Measurements from ENCODE around the gene RNF220. TPM values are rescaled to one million over a fixed set of nuclear protein-coding genes. Genes with fewer than 3 reads are reported as not detected.
"Not testable (repeated sequence)": the region's sequence is repeated elsewhere in the genome, so short reads cannot be mapped to it uniquely, and the experiment has no call there.

RNF220 gene
- total and polyA plus RNA-seq, 9 of the 15 experiments (the other 6 are each of a cell fraction or from before 2014, with no cell fraction given), result 5.1 to 117 (median 66.9) TPM

DNA sequence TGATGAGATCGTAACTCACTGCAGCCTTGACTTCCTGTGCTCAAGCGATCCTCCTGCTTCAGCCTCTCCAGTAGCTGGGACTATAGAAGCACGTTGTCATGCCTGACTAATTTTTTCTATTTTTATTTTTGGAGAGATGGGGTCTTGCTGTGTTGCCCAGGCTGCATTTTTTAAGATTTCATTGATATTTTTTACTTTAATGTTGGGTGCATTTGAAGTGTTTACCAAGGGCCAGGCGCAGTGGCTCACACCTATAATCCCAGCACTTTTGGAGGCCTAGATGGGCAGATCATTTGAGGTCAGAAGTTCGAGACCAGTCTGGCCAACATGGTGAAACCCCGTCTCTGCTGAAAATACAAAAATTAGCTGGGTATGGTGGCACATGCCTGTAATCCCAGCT, 97.8 kb downstream of the RNF220 start:
- H3K9ac ChIP-seq (ENCODE audit: insufficient read depth in 1 of 2, low read depth in 2 of 2, low read length in 2 of 2); H3K4me2 ChIP-seq (ENCODE audit: insufficient read depth, low read length); H3K9me1 ChIP-seq (ENCODE audit: control insufficient read depth, insufficient read depth, low read length); in situ Hi-C loops (cut with MboI); H3K27ac ChIP-seq (ENCODE audit: extremely low read depth, low read depth, low read length); DNase-seq (ENCODE audit: extremely low read depth in 1 of 4, low spot score in 3 of 4); FAIRE-seq; H4K20me1 ChIP-seq (replicated peaks; ENCODE audit: control insufficient read depth, insufficient read depth, low read length); ATAC-seq; H3K79me2 ChIP-seq (ENCODE audit: control insufficient read depth, insufficient read depth, low read length); H3K9me3 ChIP-seq (replicated peaks; ENCODE audit: control insufficient read depth, insufficient read depth, low read depth, low read length); intact Hi-C loops (cut with micrococcal nuclease); H3K4me1 ChIP-seq (replicated peaks in 1 of 2; ENCODE audit: control insufficient read depth in 2 of 2, insufficient read depth in 2 of 2, low read length in 2 of 2); BruUV-seq (replicated peaks); H2AFZ ChIP-seq (ENCODE audit: low read depth, low read length); H3K36me3 ChIP-seq (ENCODE audit: control insufficient read depth, insufficient read depth, low read length); CTCF ChIA-PET (ENCODE audit: low intra/inter-chr PET ratio); H3K4me3 ChIP-seq: not testable (repeated sequence)
- POLR2A ChIA-PET, result interaction anchor here (1.3 kb wide), 1 partner anchor 13 kb away, joined by 3 read pairs; no protein-coding TSS in a partner anchor
- peaks cover 64 to 78% of the 10 kb centered on the region in 2 experiments for H3K27me3 ChIP-seq (ENCODE audit: control insufficient read depth in 2 of 2, insufficient read depth in 2 of 2, low read length in 2 of 2)
- WGBS (ENCODE audit: insufficient coverage, low coverage, missing lambda C conversion rate), result 11% methylated on average over 6 of the region's 6 CpGs
- peak; percentile 78 for TF ChIP-seq ZNF121 (CRISPR knock-in tag; conservative IDR thresholded peaks at IDR 0.05)

GRCh38 chr1:44503625-44504024, 98.6 kb downstream of the RNF220 start:
- no peaks in the 10 kb centered on the region for H3K9me3 ChIP-seq (replicated peaks; ENCODE audit: control insufficient read depth, insufficient read depth, low read depth, low read length)
- H3K4me1 ChIP-seq (replicated peaks in 1 of 2; ENCODE audit: control insufficient read depth in 2 of 2, insufficient read depth in 2 of 2, low read length in 2 of 2), result no peaks in the 10 kb centered on the region
- DNase-seq (ENCODE audit: extremely low read depth in 1 of 4, low spot score in 3 of 4) (no peak), FAIRE-seq (no peak), ATAC-seq (no peak)
- ChIA-PET POLR2A (interaction anchor here (0.6 kb wide), 1 partner anchor 68 kb away, joined by 3 read pairs; no protein-coding TSS in a partner anchor), CTCF (ENCODE audit: low intra/inter-chr PET ratio) (no interaction called here)
- in situ Hi-C loops (cut with MboI) (no loop called here), intact Hi-C loops (cut with micrococcal nuclease) (no loop called here)
- H3K4me2 ChIP-seq (ENCODE audit: insufficient read depth, low read length), result no peak overlapping the region
- H3K27ac ChIP-seq (ENCODE audit: extremely low read depth, low read depth, low read length), result no peak overlapping the region
- H3K9me1 ChIP-seq (ENCODE audit: control insufficient read depth, insufficient read depth, low read length), result no peaks in the 10 kb centered on the region
- 0 out of 2 replicates have a peak, but pooled peaks cover 5% of the 10 kb centered on the region for H4K20me1 ChIP-seq (replicated peaks; ENCODE audit: control insufficient read depth, insufficient read depth, low read length)
- WGBS (ENCODE audit: insufficient coverage, low coverage, missing lambda C conversion rate), result 5% methylated on average over 6 of the region's 6 CpGs
- no peak overlapping the region for H3K4me3 ChIP-seq
- H3K9ac ChIP-seq (ENCODE audit: insufficient read depth in 1 of 2, low read depth in 2 of 2, low read length in 2 of 2), result no peak overlapping the region
- H3K27me3 ChIP-seq (ENCODE audit: control insufficient read depth in 2 of 2, insufficient read depth in 2 of 2, low read length in 2 of 2), result peaks cover 70 to 78% of the 10 kb centered on the region in 2 experiments
- no peak overlapping the region for H2AFZ ChIP-seq (ENCODE audit: low read depth, low read length)
- no peaks in the 10 kb centered on the region for H3K79me2 ChIP-seq (ENCODE audit: control insufficient read depth, insufficient read depth, low read length)
- H3K36me3 ChIP-seq (ENCODE audit: control insufficient read depth, insufficient read depth, low read length), result no peaks in the 10 kb centered on the region
- no TSS peak for BruUV-seq (replicated peaks)
- TF ChIP-seq NR1H2 (CRISPR knock-in tag; IDR thresholded peaks at IDR 0.05) (no peak), SPI1 (IDR thresholded peaks at IDR 0.05; ENCODE audit: borderline replicate concordance, low read depth, low read length) (no peak), PPARD (CRISPR knock-in tag; IDR thresholded peaks at IDR 0.05) (no peak), CTBP1 (IDR thresholded peaks at IDR 0.05; ENCODE audit: borderline replicate concordance) (no peak), BRD9 (IDR thresholded peaks at IDR 0.05; ENCODE audit: low read depth, partially characterized antibody) (no peak), OTX1 (CRISPR knock-in tag; IDR thresholded peaks at IDR 0.05) (no peak), GABPA (tag; conservative IDR thresholded peaks at IDR 0.05; ENCODE audit: low read depth) (no peak), AFF1 (IDR thresholded peaks at IDR 0.05; ENCODE audit: low read depth in 1 of 2, partially characterized antibody in 2 of 2) (no peak), BACH1 (tag; IDR thresholded peaks at IDR 0.05) (no peak), KAT2B (IDR thresholded peaks at IDR 0.05; ENCODE audit: low read depth, low read length) (no peak)
- TF ChIP-seq, protein P1, sequence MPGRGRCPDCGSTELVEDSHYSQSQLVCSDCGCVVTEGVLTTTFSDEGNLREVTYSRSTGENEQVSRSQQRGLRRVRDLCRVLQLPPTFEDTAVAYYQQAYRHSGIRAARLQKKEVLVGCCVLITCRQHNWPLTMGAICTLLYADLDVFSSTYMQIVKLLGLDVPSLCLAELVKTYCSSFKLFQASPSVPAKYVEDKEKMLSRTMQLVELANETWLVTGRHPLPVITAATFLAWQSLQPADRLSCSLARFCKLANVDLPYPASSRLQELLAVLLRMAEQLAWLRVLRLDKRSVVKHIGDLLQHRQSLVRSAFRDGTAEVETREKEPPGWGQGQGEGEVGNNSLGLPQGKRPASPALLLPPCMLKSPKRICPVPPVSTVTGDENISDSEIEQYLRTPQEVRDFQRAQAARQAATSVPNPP (IDR thresholded peaks at IDR 0.05; ENCODE audit: borderline replicate concordance, insufficient read depth, insufficient read length), result no peak

Data from K562 (cell line).